ENCODE measurements around the gene RAB3IL1.

RAB3IL1 gene

GRCh38 chr11:61887839-61888494 lies 29.4 kb downstream of the RAB3IL1 start:
- no peak overlapping the region for H3K4me2 ChIP-seq (ENCODE audit: low read depth, low read length, poor library complexity, severe bottlenecking)
- H3K79me2 ChIP-seq (ENCODE audit: insufficient read depth, low read length): no peaks in the 10 kb centered on the region
- no peak overlapping the region for H3K27ac ChIP-seq (ENCODE audit: low read depth, low read length)
- H3K9me2 ChIP-seq (replicated peaks; ENCODE audit: insufficient read depth, low read length): no peaks in the 10 kb centered on the region
- no peaks in the 10 kb centered on the region for H4K20me1 ChIP-seq (ENCODE audit: low read depth, low read length)
- H3F3A ChIP-seq (ENCODE audit: insufficient read depth): peaks cover 7% of the 10 kb centered on the region; the same call in 1 of the 2 replicates
- H3K4me3 ChIP-seq (ENCODE audit: insufficient read depth, low read length, poor library complexity, severe bottlenecking): no peak overlapping the region
- no peak overlapping the region for H2AFZ ChIP-seq (ENCODE audit: low read depth, low read length, severe bottlenecking)
- H3K9me3 ChIP-seq (ENCODE audit: insufficient read depth, low read length): no peaks in the 10 kb centered on the region
- H3K9ac ChIP-seq (ENCODE audit: low read length): no peak overlapping the region
- TF ChIP-seq EZH2phosphoT487 (conservative IDR thresholded peaks at IDR 0.05; ENCODE audit: low read length) (no peak), CTCF (IDR thresholded peaks at IDR 0.05; ENCODE audit: insufficient read depth, low read length, poor library complexity, severe bottlenecking) (no peak)
- no peaks in the 10 kb centered on the region for H3K36me3 ChIP-seq (ENCODE audit: low read length)
- no peaks in the 10 kb centered on the region for H3K27me3 ChIP-seq (ENCODE audit: low read length)

- Histone ChIP-seq H2AFZ (ENCODE audit: low read depth, low read length, severe bottlenecking) (no peak overlapping the region), H3K79me2 (ENCODE audit: insufficient read depth, low read length) (no peaks in the 10 kb centered on the region), H3K4me3 (ENCODE audit: insufficient read depth, low read length, poor library complexity, severe bottlenecking) (no peak overlapping the region), H3K27ac (ENCODE audit: low read depth, low read length) (no peak overlapping the region), H3K9me2 (replicated peaks; ENCODE audit: insufficient read depth, low read length) (no peaks in the 10 kb centered on the region), H3K27me3 (ENCODE audit: low read length) (no peaks in the 10 kb centered on the region), H4K20me1 (ENCODE audit: low read depth, low read length) (no peaks in the 10 kb centered on the region), H3K9ac (ENCODE audit: low read length) (no peak overlapping the region), H3K9me3 (ENCODE audit: insufficient read depth, low read length) (no peaks in the 10 kb centered on the region), H3K4me2 (ENCODE audit: low read depth, low read length, poor library complexity, severe bottlenecking) (no peak overlapping the region), H3K36me3 (ENCODE audit: low read length) (no peaks in the 10 kb centered on the region), H3F3A (ENCODE audit: insufficient read depth) (no peaks in the 10 kb centered on the region)
- TF ChIP-seq CTCF (IDR thresholded peaks at IDR 0.05; ENCODE audit: insufficient read depth, low read length, poor library complexity, severe bottlenecking): no peak
- TF ChIP-seq EZH2phosphoT487 (conservative IDR thresholded peaks at IDR 0.05; ENCODE audit: low read length): no peak
These were observed 30.7 kb downstream of the RAB3IL1 start for GRCh38 chr11:61886643-61887042.

- H3K27me3 ChIP-seq (ENCODE audit: low read length): no peaks in the 10 kb centered on the region
- no peak overlapping the region for H2AFZ ChIP-seq (ENCODE audit: low read depth, low read length, severe bottlenecking)
- no peaks in the 10 kb centered on the region for H4K20me1 ChIP-seq (ENCODE audit: low read depth, low read length)
- TF ChIP-seq CTCF (IDR thresholded peaks at IDR 0.05; ENCODE audit: insufficient read depth, low read length, poor library complexity, severe bottlenecking) (no peak), EZH2phosphoT487 (conservative IDR thresholded peaks at IDR 0.05; ENCODE audit: low read length) (no peak)
- H3K4me3 ChIP-seq (ENCODE audit: insufficient read depth, low read length, poor library complexity, severe bottlenecking): no peak overlapping the region
- no peaks in the 10 kb centered on the region for H3K9me3 ChIP-seq (ENCODE audit: insufficient read depth, low read length)
- no peak overlapping the region for H3K27ac ChIP-seq (ENCODE audit: low read depth, low read length)
- no peaks in the 10 kb centered on the region for H3K36me3 ChIP-seq (ENCODE audit: low read length)
- no peaks in the 10 kb centered on the region for H3K9me2 ChIP-seq (replicated peaks; ENCODE audit: insufficient read depth, low read length)
- no peak overlapping the region for H3K9ac ChIP-seq (ENCODE audit: low read length)
- no peak overlapping the region for H3K4me2 ChIP-seq (ENCODE audit: low read depth, low read length, poor library complexity, severe bottlenecking)
- no peaks in the 10 kb centered on the region for H3F3A ChIP-seq (ENCODE audit: insufficient read depth)
- no peaks in the 10 kb centered on the region for H3K79me2 ChIP-seq (ENCODE audit: insufficient read depth, low read length)
These were observed 31.4 kb downstream of the RAB3IL1 start for GRCh38 chr11:61885784-61886580.

Measured in SU-DHL-6 (cell line).